K562 (cell line): ENCODE results near the gene SERPINI2. TPM values are rescaled to one million over a fixed set of nuclear protein-coding genes. Genes with fewer than 3 reads are reported as not detected.

ENCODE experiments used
- JUNB ChIP-seq: fragments of 450-650 bp; formaldehyde crosslinking; conservative IDR thresholded peaks from 2 replicates; pipeline ENCODE4 v1.4.0; 2020; ENCODE audit warnings: mild to moderate bottlenecking
- MAFF ChIP-seq: IDR thresholded peaks from 2 replicates; pipeline ENCODE4 v1.6.1; 2012; ENCODE audit warnings: low read length, improper control_type of control experiment
- PML ChIP-seq: IDR thresholded peaks from 2 replicates; pipeline ENCODE4 v1.6.1; 2012; ENCODE audit warnings: low read length, inconsistent platforms
- RBFOX2 ChIP-seq: fragments of 200-400 bp; formaldehyde crosslinking; IDR thresholded peaks from 2 replicates; pipeline ENCODE4 v1.6.1; 2017; ENCODE audit warnings: low read depth, mild to moderate bottlenecking, low read length, moderate library complexity
- RUNX1 ChIP-seq: sonication (generic); IDR thresholded peaks from 2 replicates; pipeline ENCODE4 v1.6.1; 2016; ENCODE audit warnings: antibody characterized with exemption, low read depth
- SMAD3 ChIP-seq: fragments of 450-650 bp; formaldehyde crosslinking; conservative IDR thresholded peaks from 2 replicates; pipeline ENCODE4 v1.4.0; 2020; ENCODE audit warnings: mild to moderate bottlenecking
- ZSCAN32 ChIP-seq: fragments of 450-650 bp; formaldehyde crosslinking; IDR thresholded peaks from 2 replicates; pipeline ENCODE4 v1.4.0; 2020; ENCODE audit warnings: mild to moderate bottlenecking, moderate library complexity
- polyA plus RNA-seq, 8 experiments: library from polyadenylated mRNA; depleted of rRNA in 4 of 8; stranded (reverse) in 5 of 8; unstranded in 3 of 8; fragments of >200 nt; fragmentation: Nextera tagmentation in 2 of 8; fragmentation: Illumina TruSeq in 1 of 8; extraction: Ambion mirVana in 2 of 8; extraction: Trizol in 1 of 8; gene quantifications; 2 replicates each; pipeline versions ENCODE4 v1.2.1 to v1.2.3, GENCODE V29; 2011 to 2014; ENCODE audit warnings: inconsistent platforms in 1 of 8, missing spikeins in 1 of 8
- total RNA-seq, 7 experiments: library from RNA; depleted of rRNA in 6 of 7; stranded (reverse); fragments of >200 nt in 6 of 7; fragmentation: Illumina TruSeq in 2 of 7; extraction: Trizol in 2 of 7; gene quantifications; 2 replicates each; pipeline versions ENCODE4 v1.2.1 to v1.2.3, GENCODE V29; 2011 to 2021; ENCODE audit warnings: low replicate concordance in 1 of 7
- TF ChIP-seq, protein P1 (sequence below): fragments of 450-650 bp; IDR thresholded peaks from 2 replicates; pipeline ENCODE4 v1.6.1; 2018; ENCODE audit not compliant: partially characterized antibody
- TF ChIP-seq, protein P2 (sequence below): fragments of 200-800 bp; sonication (Bioruptor generic); IDR thresholded peaks from 2 replicates; pipeline ENCODE4 v1.6.1; 2017; ENCODE audit warnings: missing genetic modification characterization, missing compliant biosample characterization

The SERPINI2 gene
- total and polyA plus RNA-seq, 9 of the 15 experiments (the other 6 are each of a cell fraction or from before 2014, with no cell fraction given), result not detected

DNA sequence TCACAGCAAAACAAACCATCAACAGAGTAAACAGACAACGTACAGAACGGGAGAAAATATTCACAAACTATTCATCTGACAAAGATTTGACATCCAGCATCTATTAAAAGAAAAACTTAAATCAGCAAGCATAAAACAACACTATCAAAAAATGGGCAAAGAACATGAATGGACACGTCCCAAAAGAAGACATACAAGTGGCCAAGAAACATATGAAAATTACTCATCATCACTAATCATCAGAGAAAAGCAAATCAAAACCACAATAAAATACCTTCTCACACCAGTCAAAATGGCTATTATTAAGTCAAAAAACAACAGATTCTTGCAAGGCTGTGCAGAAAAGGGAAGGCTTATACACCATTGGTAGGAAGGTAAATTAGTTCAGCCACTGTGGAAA is 13.7 kb upstream of the SERPINI2 start (continued):
- TF ChIP-seq, protein P1, sequence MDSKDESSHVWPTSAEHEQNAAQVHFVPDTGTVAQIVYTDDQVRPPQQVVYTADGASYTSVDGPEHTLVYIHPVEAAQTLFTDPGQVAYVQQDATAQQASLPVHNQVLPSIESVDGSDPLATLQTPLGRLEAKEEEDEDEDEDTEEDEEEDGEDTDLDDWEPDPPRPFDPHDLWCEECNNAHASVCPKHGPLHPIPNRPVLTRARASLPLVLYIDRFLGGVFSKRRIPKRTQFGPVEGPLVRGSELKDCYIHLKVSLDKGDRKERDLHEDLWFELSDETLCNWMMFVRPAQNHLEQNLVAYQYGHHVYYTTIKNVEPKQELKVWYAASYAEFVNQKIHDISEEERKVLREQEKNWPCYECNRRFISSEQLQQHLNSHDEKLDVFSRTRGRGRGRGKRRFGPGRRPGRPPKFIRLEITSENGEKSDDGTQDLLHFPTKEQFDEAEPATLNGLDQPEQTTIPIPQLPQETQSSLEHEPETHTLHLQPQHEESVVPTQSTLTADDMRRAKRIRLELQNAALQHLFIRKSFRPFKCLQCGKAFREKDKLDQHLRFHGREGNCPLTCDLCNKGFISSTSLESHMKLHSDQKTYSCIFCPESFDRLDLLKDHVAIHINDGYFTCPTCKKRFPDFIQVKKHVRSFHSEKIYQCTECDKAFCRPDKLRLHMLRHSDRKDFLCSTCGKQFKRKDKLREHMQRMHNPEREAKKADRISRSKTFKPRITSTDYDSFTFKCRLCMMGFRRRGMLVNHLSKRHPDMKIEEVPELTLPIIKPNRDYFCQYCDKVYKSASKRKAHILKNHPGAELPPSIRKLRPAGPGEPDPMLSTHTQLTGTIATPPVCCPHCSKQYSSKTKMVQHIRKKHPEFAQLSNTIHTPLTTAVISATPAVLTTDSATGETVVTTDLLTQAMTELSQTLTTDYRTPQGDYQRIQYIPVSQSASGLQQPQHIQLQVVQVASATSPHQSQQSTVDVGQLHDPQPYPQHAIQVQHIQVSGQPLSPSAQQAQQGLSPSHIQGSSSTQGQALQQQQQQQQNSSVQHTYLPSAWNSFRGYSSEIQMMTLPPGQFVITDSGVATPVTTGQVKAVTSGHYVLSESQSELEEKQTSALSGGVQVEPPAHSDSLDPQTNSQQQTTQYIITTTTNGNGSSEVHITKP, result no peak
- TF ChIP-seq ZSCAN32 (CRISPR knock-in tag) (no peak), RUNX1 (no peak), JUNB (no peak), SMAD3 (no peak), RBFOX2 (no peak), MAFF (no peak), PML (no peak)
- TF ChIP-seq, protein P2, sequence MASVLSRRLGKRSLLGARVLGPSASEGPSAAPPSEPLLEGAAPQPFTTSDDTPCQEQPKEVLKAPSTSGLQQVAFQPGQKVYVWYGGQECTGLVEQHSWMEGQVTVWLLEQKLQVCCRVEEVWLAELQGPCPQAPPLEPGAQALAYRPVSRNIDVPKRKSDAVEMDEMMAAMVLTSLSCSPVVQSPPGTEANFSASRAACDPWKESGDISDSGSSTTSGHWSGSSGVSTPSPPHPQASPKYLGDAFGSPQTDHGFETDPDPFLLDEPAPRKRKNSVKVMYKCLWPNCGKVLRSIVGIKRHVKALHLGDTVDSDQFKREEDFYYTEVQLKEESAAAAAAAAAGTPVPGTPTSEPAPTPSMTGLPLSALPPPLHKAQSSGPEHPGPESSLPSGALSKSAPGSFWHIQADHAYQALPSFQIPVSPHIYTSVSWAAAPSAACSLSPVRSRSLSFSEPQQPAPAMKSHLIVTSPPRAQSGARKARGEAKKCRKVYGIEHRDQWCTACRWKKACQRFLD (CRISPR knock-in tag), result no peak
